H1 (cell line): ENCODE results near the gene KRT13.

Source experiments
- POLR2A ChIP-seq, 2 experiments: IDR thresholded peaks; 1 replicate in 1 of 2; 2 replicates in 1 of 2; pipeline ENCODE4 v1.6.1; 2011; ENCODE audit warnings: low read depth in 2 of 2, low read length in 2 of 2, mild to moderate bottlenecking in 2 of 2; ENCODE audit errors: control extremely low read depth in 1 of 2
- RXRA ChIP-seq: IDR thresholded peaks from 2 replicates; pipeline ENCODE4 v1.6.1; 2011; ENCODE audit warnings: low read depth, mild to moderate bottlenecking, low read length, moderate library complexity; ENCODE audit not compliant: insufficient read depth
- SUZ12 ChIP-seq: fragments of 200-600 bp; sonication (generic); IDR thresholded peaks from 2 replicates; pipeline ENCODE4 v1.6.1; 2012; ENCODE audit warnings: mild to moderate bottlenecking, inconsistent platforms, low read length, moderate library complexity, mixed read lengths
- TAF1 ChIP-seq: IDR thresholded peaks from 2 replicates; pipeline ENCODE4 v1.6.1; 2011; ENCODE audit warnings: mild to moderate bottlenecking, low read depth, low read length

DNA sequence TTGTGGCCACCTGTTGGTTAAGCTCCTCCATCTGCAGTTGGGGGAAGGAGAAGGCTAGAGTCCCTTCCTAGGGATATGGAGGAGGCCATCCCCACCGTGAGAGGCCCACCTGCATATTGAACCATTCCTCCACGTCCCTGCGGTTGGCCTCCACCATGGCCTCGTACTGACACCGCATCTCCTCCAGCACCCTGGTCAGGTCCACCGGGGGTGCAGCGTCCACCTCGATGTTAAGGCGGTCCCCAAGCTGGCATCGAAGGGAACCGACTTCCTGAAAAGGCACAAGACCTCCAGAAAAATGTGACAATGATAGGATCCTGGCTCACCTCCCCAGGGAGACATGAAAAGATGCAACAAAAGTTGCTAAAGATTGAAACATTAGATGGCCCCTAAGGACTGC is 41.2 kb downstream of the KRT13 start:
- TF ChIP-seq TAF1 (no peak), RXRA (no peak), SUZ12 (no peak), POLR2A (IDR thresholded peaks at IDR 0.05; ENCODE audit: control extremely low read depth in 1 of 2, low read depth in 2 of 2, low read length in 2 of 2) (no peak)
